Lower leg skin (tissue), 3 donors: ENCODE results near the gene LEMD2.
"Not testable (repeated sequence)": the region's sequence is repeated elsewhere in the genome, so short reads cannot be mapped to it uniquely, and the experiment has no call there.

Experiments
- POLR2A ChIP-seq, 2 donors: fragments of 450-650 bp; IDR thresholded peaks; one replicate each; pipeline ENCODE4 v1.6.1; 2016 to 2017; ENCODE audit warnings: antibody characterized with exemption in 2 of 2, mild to moderate bottlenecking in 1 of 2, moderate library complexity in 1 of 2
- TF ChIP-seq, protein P1 (sequence below), 3 donors: fragments of 450-650 bp; IDR thresholded peaks; one replicate each; pipeline ENCODE4 v1.5.1; 2016; ENCODE audit warnings: antibody characterized with exemption in 3 of 3, mild to moderate bottlenecking in 3 of 3, moderate library complexity in 2 of 3

- TF ChIP-seq, protein P1, sequence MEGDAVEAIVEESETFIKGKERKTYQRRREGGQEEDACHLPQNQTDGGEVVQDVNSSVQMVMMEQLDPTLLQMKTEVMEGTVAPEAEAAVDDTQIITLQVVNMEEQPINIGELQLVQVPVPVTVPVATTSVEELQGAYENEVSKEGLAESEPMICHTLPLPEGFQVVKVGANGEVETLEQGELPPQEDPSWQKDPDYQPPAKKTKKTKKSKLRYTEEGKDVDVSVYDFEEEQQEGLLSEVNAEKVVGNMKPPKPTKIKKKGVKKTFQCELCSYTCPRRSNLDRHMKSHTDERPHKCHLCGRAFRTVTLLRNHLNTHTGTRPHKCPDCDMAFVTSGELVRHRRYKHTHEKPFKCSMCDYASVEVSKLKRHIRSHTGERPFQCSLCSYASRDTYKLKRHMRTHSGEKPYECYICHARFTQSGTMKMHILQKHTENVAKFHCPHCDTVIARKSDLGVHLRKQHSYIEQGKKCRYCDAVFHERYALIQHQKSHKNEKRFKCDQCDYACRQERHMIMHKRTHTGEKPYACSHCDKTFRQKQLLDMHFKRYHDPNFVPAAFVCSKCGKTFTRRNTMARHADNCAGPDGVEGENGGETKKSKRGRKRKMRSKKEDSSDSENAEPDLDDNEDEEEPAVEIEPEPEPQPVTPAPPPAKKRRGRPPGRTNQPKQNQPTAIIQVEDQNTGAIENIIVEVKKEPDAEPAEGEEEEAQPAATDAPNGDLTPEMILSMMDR (IDR thresholded peaks at IDR 0.05) = not testable (repeated sequence)
- not testable (repeated sequence) for TF ChIP-seq POLR2A (IDR thresholded peaks at IDR 0.05)
Measured at GRCh38 chr6:33831725-33832124, 42.8 kb upstream of the LEMD2 start.
